Measurements from ENCODE around the gene BTN1A1. TPM values are rescaled to one million over a fixed set of nuclear protein-coding genes. Genes with fewer than 3 reads are reported as not detected.
"Not testable (repeated sequence)": the region's sequence is repeated elsewhere in the genome, so short reads cannot be mapped to it uniquely, and the experiment has no call there.

The BTN1A1 gene
- total RNA-seq, 1 donor, result not detected

GRCh38 chr6:26507658-26508057, 7.6 kb downstream of the BTN1A1 start:
- DNase-seq (ENCODE audit: low read depth in 2 of 3, low spot score in 2 of 3), result no peak

- DNase-seq (ENCODE audit: low read depth in 2 of 3, low spot score in 2 of 3), result not testable (repeated sequence)
Observed at GRCh38 chr6:26511033-26511432, 10.9 kb downstream of the BTN1A1 start.

GRCh38 chr6:26514984-26515383, 14.9 kb downstream of the BTN1A1 start:
- DNase-seq (ENCODE audit: low read depth in 2 of 3, low spot score in 2 of 3), result no peak

- DNase-seq (ENCODE audit: low read depth in 2 of 3, low spot score in 2 of 3), result no peak
Observed at GRCh38 chr6:26516481-26517427, 16.7 kb downstream of the BTN1A1 start.

- no peak for DNase-seq (ENCODE audit: low read depth in 2 of 3, low spot score in 2 of 3)
Observed at GRCh38 chr6:26519359-26519758, 19.3 kb downstream of the BTN1A1 start.

GRCh38 chr6:26520237-26520849, 20.2 kb downstream of the BTN1A1 start:
- DNase-seq (ENCODE audit: low read depth in 2 of 3, low spot score in 2 of 3), result no peak

GRCh38 chr6:26520850-26521599, 20.9 kb downstream of the BTN1A1 start:
- peak; percentile 78 to 93 (median 88) for DNase-seq (ENCODE audit: low read depth in 2 of 3, low spot score in 2 of 3)

- peak; percentile 51 to 79 (median 74) for DNase-seq (ENCODE audit: low read depth in 2 of 3, low spot score in 2 of 3)
Observed at GRCh38 chr6:26521600-26522391, 21.7 kb downstream of the BTN1A1 start.

GRCh38 chr6:26522486-26523228, 22.6 kb downstream of the BTN1A1 start:
- DNase-seq (ENCODE audit: low read depth in 2 of 3, low spot score in 2 of 3), result not testable (repeated sequence)

- DNase-seq (ENCODE audit: low read depth in 2 of 3, low spot score in 2 of 3), result not testable (repeated sequence)
Observed at GRCh38 chr6:26524314-26524713, 24.2 kb downstream of the BTN1A1 start.

GRCh38 chr6:26524722-26525370, 24.7 kb downstream of the BTN1A1 start:
- peak in 2 of 3 donors; percentile 36 to 65 for DNase-seq (ENCODE audit: low read depth in 2 of 3, low spot score in 2 of 3)

GRCh38 chr6:26525838-26526237, 25.7 kb downstream of the BTN1A1 start:
- DNase-seq (ENCODE audit: low read depth in 2 of 3, low spot score in 2 of 3), result no peak

- DNase-seq (ENCODE audit: low read depth in 2 of 3, low spot score in 2 of 3), result no peak
Observed at GRCh38 chr6:26526928-26527327, 26.8 kb downstream of the BTN1A1 start.

GRCh38 chr6:26530203-26530602, 30.1 kb downstream of the BTN1A1 start:
- no peak for DNase-seq (ENCODE audit: low read depth in 2 of 3, low spot score in 2 of 3)

- no peak for DNase-seq (ENCODE audit: low read depth in 2 of 3, low spot score in 2 of 3)
Observed at GRCh38 chr6:26531897-26532296, 31.8 kb downstream of the BTN1A1 start.

GRCh38 chr6:26532699-26533531, 32.8 kb downstream of the BTN1A1 start:
- peak; percentile 87 to 96 (median 89) for DNase-seq (ENCODE audit: low read depth in 2 of 3, low spot score in 2 of 3)

- DNase-seq (ENCODE audit: low read depth in 2 of 3, low spot score in 2 of 3), result no peak
Observed at GRCh38 chr6:26533532-26533931, 33.4 kb downstream of the BTN1A1 start.

Data from hematopoietic multipotent progenitor cell (in vitro differentiated cells).